WTC11 (cell line): ENCODE measurements around the gene EIF4G1. TPM values are rescaled to one million over a fixed set of nuclear protein-coding genes. Genes with fewer than 3 reads are reported as not detected.

ENCODE experiments used
- ATAC-seq: fragments of 200-7000 bp; cut with Tn5 transposase; 2 replicates; pipeline ENCODE4 v1.10.0; 2021; ENCODE audit warnings: mild to moderate bottlenecking, moderate library complexity
- CTCF ChIA-PET: fragments of 300-600 bp; sonication (Branson Sonifier 250); formaldehyde crosslinking; loops from one replicate; lab custom pipeline; 2021; ENCODE audit warnings: antibody characterized with exemption; lab: Charles Lee
- POLR2A ChIA-PET: fragments of 350-600 bp; sonication (Branson Sonifier 250); formaldehyde crosslinking; loops from one replicate; lab custom pipeline; 2021; ENCODE audit warnings: antibody characterized with exemption; lab: Charles Lee
- DNase-seq: peaks from one replicate; pipeline ENCODE4 v3.0.0; 2021; ENCODE audit warnings: low spot score
- H3K27ac Mint-ChIP-seq: 2 replicates; pipeline ENCODE4 v1.8.0; 2021; ENCODE audit warnings: mixed read lengths
- H3K27me3 Mint-ChIP-seq: 2 replicates; pipeline ENCODE4 v1.8.0; 2021; ENCODE audit warnings: low read depth, mild to moderate bottlenecking, moderate library complexity, mixed read lengths
- H3K36me3 Mint-ChIP-seq: 2 replicates; pipeline ENCODE4 v1.8.0; 2021; ENCODE audit warnings: mixed read lengths
- H3K4me1 Mint-ChIP-seq: 2 replicates; pipeline ENCODE4 v1.8.0; 2022; ENCODE audit warnings: mixed read lengths
- H3K4me3 Mint-ChIP-seq: 2 replicates; pipeline ENCODE4 v1.8.0; 2021; ENCODE audit warnings: mild to moderate bottlenecking, moderate library complexity, mixed read lengths
- H3K9me3 Mint-ChIP-seq: 2 replicates; pipeline ENCODE4 v1.8.0; 2021; ENCODE audit warnings: mixed read lengths
- ARID4B ChIP-seq: sonication (generic); formaldehyde crosslinking; IDR thresholded peaks from 2 replicates; pipeline ENCODE4 v1.8.0; 2023; ENCODE audit warnings: missing genetic modification reagents, mild to moderate bottlenecking, borderline replicate concordance
- CREM ChIP-seq: sonication (generic); formaldehyde crosslinking; IDR thresholded peaks from 2 replicates; pipeline ENCODE4 v1.8.1; 2022; ENCODE audit warnings: mild to moderate bottlenecking, missing genetic modification reagents, moderate library complexity
- CTCF ChIP-seq: fragments of 200-600 bp; IDR thresholded peaks from 2 replicates; pipeline ENCODE4 v1.8.0; 2022; ENCODE audit warnings: antibody characterized with exemption
- E2F1 ChIP-seq: sonication (generic); formaldehyde crosslinking; IDR thresholded peaks from 2 replicates; pipeline ENCODE4 v1.8.0; 2022; ENCODE audit warnings: mild to moderate bottlenecking, missing genetic modification reagents
- E2F5 ChIP-seq: sonication (generic); formaldehyde crosslinking; IDR thresholded peaks from 2 replicates; pipeline ENCODE4 v1.8.1; 2022; ENCODE audit warnings: mild to moderate bottlenecking, moderate library complexity, missing genetic modification reagents
- ESRRA ChIP-seq: sonication (generic); formaldehyde crosslinking; IDR thresholded peaks from 2 replicates; pipeline ENCODE4 v1.8.1; 2022; ENCODE audit warnings: mild to moderate bottlenecking, missing genetic modification reagents, borderline replicate concordance
- FOXP4 ChIP-seq: sonication (generic); formaldehyde crosslinking; IDR thresholded peaks from 2 replicates; pipeline ENCODE4 v1.8.0; 2022; ENCODE audit warnings: mild to moderate bottlenecking, missing genetic modification reagents
- HMGXB4 ChIP-seq: sonication (generic); formaldehyde crosslinking; IDR thresholded peaks from 2 replicates; pipeline ENCODE4 v1.8.1; 2023; ENCODE audit warnings: mild to moderate bottlenecking, moderate library complexity, missing genetic modification reagents
- IRF1 ChIP-seq: sonication (generic); formaldehyde crosslinking; IDR thresholded peaks from 2 replicates; pipeline ENCODE4 v1.8.0; 2023; ENCODE audit warnings: missing genetic modification reagents
- MAX ChIP-seq: sonication (generic); formaldehyde crosslinking; IDR thresholded peaks from 2 replicates; pipeline ENCODE4 v1.8.0; 2022; ENCODE audit warnings: mild to moderate bottlenecking, missing genetic modification reagents
- MXD4 ChIP-seq: fragments of 250-450 bp; sonication (Bioruptor Pico); IDR thresholded peaks from 2 replicates; pipeline ENCODE4 v1.8.0; 2021; ENCODE audit warnings: mild to moderate bottlenecking, moderate library complexity, borderline replicate concordance
- NR1H2 ChIP-seq: sonication (generic); formaldehyde crosslinking; IDR thresholded peaks from 2 replicates; pipeline ENCODE4 v1.9.0; 2021; ENCODE audit warnings: mild to moderate bottlenecking, moderate library complexity, missing genetic modification reagents
- PRRX2 ChIP-seq: fragments of 250-450 bp; sonication (Bioruptor Pico); IDR thresholded peaks from 2 replicates; pipeline ENCODE4 v1.8.0; 2021; ENCODE audit warnings: mild to moderate bottlenecking
- SMAD3 ChIP-seq: sonication (generic); formaldehyde crosslinking; IDR thresholded peaks from 2 replicates; pipeline ENCODE4 v1.8.0; 2022; ENCODE audit warnings: missing genetic modification reagents, mild to moderate bottlenecking, borderline replicate concordance
- SMAD4 ChIP-seq: sonication (generic); formaldehyde crosslinking; IDR thresholded peaks from 2 replicates; pipeline ENCODE4 v1.8.0; 2022; ENCODE audit warnings: mild to moderate bottlenecking, missing genetic modification reagents
- TEAD1 ChIP-seq: sonication (generic); formaldehyde crosslinking; IDR thresholded peaks from 2 replicates; pipeline ENCODE4 v1.8.0; 2022; ENCODE audit warnings: mild to moderate bottlenecking, missing genetic modification reagents
- USF2 ChIP-seq: sonication (generic); formaldehyde crosslinking; IDR thresholded peaks from 2 replicates; pipeline ENCODE4 v1.8.1; 2023; ENCODE audit warnings: mild to moderate bottlenecking, missing genetic modification reagents, moderate library complexity
- ZNF121 ChIP-seq: sonication (generic); formaldehyde crosslinking; IDR thresholded peaks from 2 replicates; pipeline ENCODE4 v1.8.0; 2023; ENCODE audit warnings: missing genetic modification reagents
- total RNA-seq: library from RNA; stranded (reverse); gene quantifications from 3 replicates; pipeline ENCODE4 v1.2.3, GENCODE V29; 2021

EIF4G1 gene
- total RNA-seq, 1 experiment from 2014 or later: 557 TPM

GRCh38 chr3:184361932-184362667, 47.7 kb downstream of the EIF4G1 start (continued):
- TF ChIP-seq ARID4B (CRISPR knock-in tag) (no peak), ESRRA (no peak), E2F1 (CRISPR knock-in tag) (peak; percentile 63; the same call in 1 of the 2 replicates), MXD4 (CRISPR knock-in tag) (no peak), SMAD3 (CRISPR knock-in tag) (0 out of 2 replicates have a peak, but pooled peaks have one; percentile 23), NR1H2 (CRISPR knock-in tag) (no peak), SMAD4 (CRISPR knock-in tag) (no peak), FOXP4 (CRISPR knock-in tag) (peak; percentile 42; the same call in 1 of the 2 replicates)

- Mint-ChIP-seq H3K9me3 (no peaks in the 10 kb centered on the region), H3K27ac (peak overlapping the region; percentile 99), H3K27me3 (peaks cover 6% of the 10 kb centered on the region; the same call in 1 of the 2 replicates), H3K4me3 (peak overlapping the region; percentile 98), H3K36me3 (peaks cover 37% of the 10 kb centered on the region), H3K4me1 (peaks cover 24% of the 10 kb centered on the region)
- ATAC-seq: peak; percentile 83
- DNase-seq: peak; percentile 97
- ChIA-PET CTCF (interaction anchor here (0.5 to 4.8 kb wide), 10 partner anchors 9 to 179 kb away, joined by 4 to 41 read pairs (median 7); no protein-coding TSS in a partner anchor), POLR2A (interaction anchor here (0.6 to 2.8 kb wide), 7 partner anchors 9 to 186 kb away, joined by 3 to 13 read pairs (median 6); no protein-coding TSS in a partner anchor)
- TF ChIP-seq TEAD1 (CRISPR knock-in tag): peak; percentile 41; the same call in 1 of the 2 replicates
- TF ChIP-seq MAX: peak; percentile 88
- peak; percentile 64; the same call in 1 of the 2 replicates for TF ChIP-seq CREM (CRISPR knock-in tag)
- TF ChIP-seq HMGXB4: peak; percentile 92
- 0 out of 2 replicates have a peak, but pooled peaks have one; percentile 46 for TF ChIP-seq PRRX2 (CRISPR knock-in tag)
- TF ChIP-seq CTCF: peak; percentile 12; the same call in 1 of the 2 replicates
- TF ChIP-seq IRF1: no peak
- TF ChIP-seq E2F5 (CRISPR knock-in tag): peak; percentile 81; the same call in 1 of the 2 replicates
- TF ChIP-seq USF2 (CRISPR knock-in tag): peak; percentile 36; the same call in 1 of the 2 replicates
- peak; percentile 22; the same call in 1 of the 2 replicates for TF ChIP-seq ZNF121
These were observed 48.5 kb downstream of the EIF4G1 start for GRCh38 chr3:184362668-184363546.
